ENCODE measurements around the gene RUNDC3A.

- TF ChIP-seq CREB1 (IDR thresholded peaks at IDR 0.05; ENCODE audit: low read depth) (no peak), MAX (IDR thresholded peaks at IDR 0.05) (no peak), YY1 (IDR thresholded peaks at IDR 0.05; ENCODE audit: low read depth) (no peak), TAF1 (IDR thresholded peaks at IDR 0.05; ENCODE audit: low read depth) (no peak), RAD21 (IDR thresholded peaks at IDR 0.05; ENCODE audit: low read depth) (peak; percentile 71), REST (IDR thresholded peaks at IDR 0.05; ENCODE audit: low read depth) (no peak), EP300 (IDR thresholded peaks at IDR 0.05; ENCODE audit: borderline replicate concordance) (no peak), TEAD4 (IDR thresholded peaks at IDR 0.05) (no peak), CEBPB (IDR thresholded peaks at IDR 0.05) (no peak), FOXM1 (IDR thresholded peaks at IDR 0.05; ENCODE audit: borderline replicate concordance, low read depth) (no peak)
These were observed 42.4 kb downstream of the RUNDC3A start for GRCh38 chr17:44350733-44351226.

All from Ishikawa (cell line).